Nephron progenitor cell (in vitro differentiated cells): ENCODE measurements around the gene TTC16.

Source experiments
- DNase-seq: peaks from one replicate; pipeline ENCODE4 v3.0.0; 2021
- H3K27ac Mint-ChIP-seq: 2 replicates; pipeline ENCODE4 v1.8.0; 2021; ENCODE audit warnings: mild to moderate bottlenecking, moderate library complexity, mixed read lengths
- H3K27me3 Mint-ChIP-seq: 2 replicates; pipeline ENCODE4 v1.8.0; 2021; ENCODE audit warnings: mild to moderate bottlenecking, low read depth, mixed read lengths; ENCODE audit not compliant: poor library complexity
- H3K36me3 Mint-ChIP-seq: 2 replicates; pipeline ENCODE4 v1.8.0; 2021; ENCODE audit warnings: low read depth, mixed read lengths
- H3K4me1 Mint-ChIP-seq: 2 replicates; pipeline ENCODE4 v1.8.0; 2021; ENCODE audit warnings: mixed read lengths
- H3K4me3 Mint-ChIP-seq: 2 replicates; pipeline ENCODE4 v1.8.0; 2021; ENCODE audit warnings: mild to moderate bottlenecking, moderate library complexity, mixed read lengths
- H3K9me3 Mint-ChIP-seq: 2 replicates; pipeline ENCODE4 v1.8.0; 2021; ENCODE audit warnings: mild to moderate bottlenecking, moderate library complexity, mixed read lengths
- TF ChIP-seq, protein P1 (sequence below): fragments of 200-600 bp; sonication (generic); IDR thresholded peaks from 2 replicates; pipeline ENCODE4 v1.5.0; 2021; ENCODE audit warnings: antibody characterized with exemption

Gene TTC16

DNA sequence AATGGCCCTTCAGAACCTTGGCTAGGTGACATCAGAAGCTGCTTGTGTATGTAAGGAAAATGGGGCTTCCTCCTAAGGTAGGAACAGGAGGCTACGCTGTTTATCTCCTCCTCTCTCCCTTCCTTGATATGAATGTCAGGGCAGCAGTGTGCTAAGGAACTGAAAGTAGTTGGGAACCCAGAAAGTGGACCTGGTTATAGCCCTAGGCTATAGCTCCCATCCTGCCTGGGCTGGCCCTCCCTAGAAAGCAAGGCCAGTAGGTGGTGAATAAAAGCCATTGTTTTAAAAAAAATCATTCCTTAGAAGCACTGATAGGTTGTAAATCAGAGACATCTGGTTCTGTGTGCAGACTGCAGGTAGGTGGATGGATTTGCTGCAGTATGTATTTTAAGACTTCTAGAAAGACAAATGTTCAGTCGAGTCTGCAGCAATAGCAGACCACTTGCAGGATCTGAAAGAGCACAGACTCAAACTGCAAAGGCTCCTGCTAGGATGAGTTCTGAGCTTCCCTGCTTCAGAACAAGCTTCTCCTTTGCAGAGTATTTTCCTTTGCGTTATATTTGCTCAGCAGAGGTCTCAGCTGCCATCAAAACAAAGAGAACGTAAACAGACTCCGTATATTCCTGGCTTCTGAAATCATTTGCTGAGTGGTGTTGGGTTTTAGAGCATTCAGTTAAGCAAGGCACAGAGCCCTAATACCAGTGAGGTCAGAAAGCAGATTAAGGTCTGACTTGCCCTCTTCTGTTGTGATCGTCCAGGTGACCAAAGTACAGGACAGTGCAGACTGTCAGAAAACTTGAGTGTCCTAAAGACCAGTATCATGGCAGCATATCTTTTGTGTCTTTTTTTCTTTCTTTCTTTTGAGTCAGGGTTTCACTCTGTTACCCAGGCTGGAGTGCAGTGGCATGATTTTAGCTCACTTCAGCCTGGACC lies 29.2 kb upstream of the TTC16 start:
- TF ChIP-seq, protein P1, sequence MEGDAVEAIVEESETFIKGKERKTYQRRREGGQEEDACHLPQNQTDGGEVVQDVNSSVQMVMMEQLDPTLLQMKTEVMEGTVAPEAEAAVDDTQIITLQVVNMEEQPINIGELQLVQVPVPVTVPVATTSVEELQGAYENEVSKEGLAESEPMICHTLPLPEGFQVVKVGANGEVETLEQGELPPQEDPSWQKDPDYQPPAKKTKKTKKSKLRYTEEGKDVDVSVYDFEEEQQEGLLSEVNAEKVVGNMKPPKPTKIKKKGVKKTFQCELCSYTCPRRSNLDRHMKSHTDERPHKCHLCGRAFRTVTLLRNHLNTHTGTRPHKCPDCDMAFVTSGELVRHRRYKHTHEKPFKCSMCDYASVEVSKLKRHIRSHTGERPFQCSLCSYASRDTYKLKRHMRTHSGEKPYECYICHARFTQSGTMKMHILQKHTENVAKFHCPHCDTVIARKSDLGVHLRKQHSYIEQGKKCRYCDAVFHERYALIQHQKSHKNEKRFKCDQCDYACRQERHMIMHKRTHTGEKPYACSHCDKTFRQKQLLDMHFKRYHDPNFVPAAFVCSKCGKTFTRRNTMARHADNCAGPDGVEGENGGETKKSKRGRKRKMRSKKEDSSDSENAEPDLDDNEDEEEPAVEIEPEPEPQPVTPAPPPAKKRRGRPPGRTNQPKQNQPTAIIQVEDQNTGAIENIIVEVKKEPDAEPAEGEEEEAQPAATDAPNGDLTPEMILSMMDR = no peak
- H3K27ac Mint-ChIP-seq = no peak overlapping the region
- DNase-seq = no peak
- H3K27me3 Mint-ChIP-seq = peaks cover 7% of the 10 kb centered on the region
- peaks cover 3% of the 10 kb centered on the region for H3K4me1 Mint-ChIP-seq
- H3K9me3 Mint-ChIP-seq = peaks cover 7% of the 10 kb centered on the region
- peaks cover 58% of the 10 kb centered on the region for H3K36me3 Mint-ChIP-seq
- no peak overlapping the region for H3K4me3 Mint-ChIP-seq

DNA sequence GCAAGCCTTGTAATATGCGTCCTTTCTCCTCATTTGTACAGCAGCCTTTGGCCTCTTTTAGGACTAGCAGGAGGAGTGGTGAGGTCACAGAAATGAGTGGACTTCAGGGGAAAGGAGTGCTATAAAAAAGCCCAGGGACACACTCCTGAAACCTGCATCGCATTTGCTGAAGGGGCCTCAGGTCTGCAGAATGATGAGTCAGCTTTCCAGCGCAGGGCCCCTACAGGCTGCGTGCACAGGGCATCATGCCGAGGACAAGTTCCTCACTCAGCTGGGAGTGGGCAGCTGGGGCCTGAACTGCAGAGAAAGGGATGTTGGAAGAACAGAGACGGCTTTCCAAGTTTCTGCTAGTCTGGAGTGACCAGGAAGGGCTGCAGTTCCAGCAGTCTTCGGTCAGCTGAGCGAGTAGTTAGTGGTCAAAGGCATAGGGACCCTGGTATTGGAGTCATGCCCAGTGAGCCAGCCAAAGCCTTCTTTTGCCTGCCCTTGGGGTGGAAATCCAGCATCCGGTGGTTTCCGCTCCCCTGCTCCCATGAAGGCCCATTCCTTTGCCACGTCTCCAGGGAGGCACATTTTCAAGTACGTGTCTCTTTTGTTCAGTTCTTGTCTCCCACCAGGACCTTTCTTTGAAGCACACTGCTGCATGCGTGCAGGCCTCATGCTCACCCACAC lies 26.4 kb upstream of the TTC16 start:
- no peak for DNase-seq
- Mint-ChIP-seq H3K27ac (peak overlapping the region; percentile 41), H3K27me3 (peaks cover 10% of the 10 kb centered on the region), H3K9me3 (peaks cover 7% of the 10 kb centered on the region), H3K36me3 (peaks cover 49% of the 10 kb centered on the region), H3K4me1 (peaks cover 10% of the 10 kb centered on the region), H3K4me3 (no peak overlapping the region)
- TF ChIP-seq, protein P1 = no peak

DNA sequence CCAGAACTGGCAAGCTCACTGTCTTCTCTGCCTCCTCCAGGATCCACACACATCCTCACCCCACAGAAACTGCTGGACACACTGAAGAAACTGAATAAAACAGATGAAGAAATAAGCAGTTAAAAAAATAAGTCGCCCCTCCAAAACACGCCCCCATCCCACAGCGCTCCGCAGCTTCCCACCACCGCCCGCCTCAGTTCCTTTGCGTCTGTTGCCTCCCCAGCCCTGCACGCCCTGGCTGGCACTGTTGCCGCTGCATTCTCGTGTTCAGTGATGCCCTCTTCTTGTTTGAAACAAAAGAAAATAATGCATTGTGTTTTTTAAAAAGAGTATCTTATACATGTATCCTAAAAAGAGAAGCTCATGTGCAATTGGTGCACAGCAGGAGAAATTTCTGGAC lies 25.1 kb upstream of the TTC16 start:
- Mint-ChIP-seq H3K36me3 (peaks cover 50% of the 10 kb centered on the region), H3K4me1 (peaks cover 10% of the 10 kb centered on the region), H3K27ac (no peak overlapping the region), H3K9me3 (peaks cover 7% of the 10 kb centered on the region), H3K4me3 (no peak overlapping the region), H3K27me3 (peaks cover 9% of the 10 kb centered on the region)
- TF ChIP-seq, protein P1 = no peak
- no peak for DNase-seq

DNA sequence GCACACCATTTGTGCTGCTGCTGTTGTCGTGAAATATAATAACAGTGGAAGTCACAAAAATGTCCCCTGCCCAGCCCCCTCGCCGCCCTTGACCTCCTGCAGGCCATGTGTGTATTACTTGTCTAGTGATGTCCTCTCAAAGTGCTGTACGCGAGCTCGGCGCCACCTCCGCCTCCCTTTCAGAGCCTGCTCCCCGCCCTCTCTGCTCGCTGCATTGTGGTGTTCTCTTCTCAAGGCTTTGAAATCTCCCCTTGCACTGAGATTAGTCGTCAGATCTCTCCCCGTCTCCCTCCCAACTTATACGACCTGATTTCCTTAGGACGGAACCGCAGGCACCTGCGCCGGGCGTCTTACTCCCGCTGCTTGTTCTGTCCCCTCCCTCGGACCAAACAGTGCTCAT lies 23.8 kb upstream of the TTC16 start:
- Mint-ChIP-seq H3K27me3 (peaks cover 3% of the 10 kb centered on the region), H3K9me3 (peaks cover 7% of the 10 kb centered on the region), H3K4me3 (peak overlapping the region; percentile 13), H3K27ac (no peak overlapping the region), H3K36me3 (peaks cover 47% of the 10 kb centered on the region), H3K4me1 (peaks cover 10% of the 10 kb centered on the region)
- DNase-seq = no peak
- TF ChIP-seq, protein P1 = no peak

DNA sequence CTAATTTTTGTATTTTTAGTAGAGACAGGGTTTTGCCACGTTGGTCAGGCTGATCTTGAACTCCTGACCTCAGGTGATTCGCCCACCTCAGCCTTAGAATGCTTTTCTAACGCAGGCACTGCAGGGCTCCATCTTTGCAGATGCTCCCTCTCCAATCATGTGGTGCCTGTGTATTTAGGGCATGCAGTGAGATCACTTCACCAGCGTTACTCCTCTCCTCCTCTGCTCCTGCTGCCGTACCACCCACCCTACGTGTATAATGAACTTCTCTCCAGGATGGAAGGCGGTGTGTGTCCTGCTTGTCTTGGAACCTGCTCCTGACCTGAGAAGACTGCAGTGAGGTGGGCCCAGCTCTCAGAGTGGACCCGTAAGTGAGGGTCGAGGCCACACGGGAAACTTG lies 22.7 kb upstream of the TTC16 start:
- Mint-ChIP-seq H3K27me3 (peaks cover 3% of the 10 kb centered on the region), H3K4me3 (no peak overlapping the region), H3K36me3 (peaks cover 41% of the 10 kb centered on the region)

More for the DNA sequence above, 22.7 kb upstream of the TTC16 start:
- Mint-ChIP-seq H3K9me3 (peaks cover 7% of the 10 kb centered on the region), H3K27ac (no peak overlapping the region), H3K4me1 (peaks cover 16% of the 10 kb centered on the region)
- no peak for DNase-seq
- TF ChIP-seq, protein P1 = no peak
